GM21723 (cell line): ENCODE data around the gene FAM20A.
"Not testable (repeated sequence)": the region's sequence is repeated elsewhere in the genome, so short reads cannot be mapped to it uniquely, and the experiment has no call there.

Source experiments
- ATAC-seq: cut with Tn5 transposase; IDR thresholded peaks from one replicate; pipeline ENCODE4 v1.9.1; 2021; ENCODE audit warnings: mild to moderate bottlenecking, moderate library complexity; ENCODE audit not compliant: unreplicated experiment

FAM20A gene

GRCh38 chr17:68533887-68534694 is 67.1 kb downstream of the FAM20A start:
- no peak for ATAC-seq

- no peak for ATAC-seq
Observed at GRCh38 chr17:68532826-68533225, 68.3 kb downstream of the FAM20A start.

GRCh38 chr17:68531252-68531651 is 69.9 kb downstream of the FAM20A start:
- no peak for ATAC-seq

- ATAC-seq: no peak
Observed at GRCh38 chr17:68527314-68527713, 73.9 kb downstream of the FAM20A start.

GRCh38 chr17:68526548-68526947 is 74.6 kb downstream of the FAM20A start:
- no peak for ATAC-seq

GRCh38 chr17:68522266-68522665 is 78.9 kb downstream of the FAM20A start:
- no peak for ATAC-seq

GRCh38 chr17:68519911-68520310 is 81.3 kb downstream of the FAM20A start:
- ATAC-seq: no peak

GRCh38 chr17:68519051-68519450 is 82.1 kb downstream of the FAM20A start:
- ATAC-seq: not testable (repeated sequence)

- ATAC-seq: no peak
Observed at GRCh38 chr17:68518063-68518815, 82.9 kb downstream of the FAM20A start.

- ATAC-seq: not testable (repeated sequence)
Observed at GRCh38 chr17:68517605-68518004, 83.6 kb downstream of the FAM20A start.

GRCh38 chr17:68516732-68517131 is 84.4 kb downstream of the FAM20A start:
- ATAC-seq: no peak

- ATAC-seq: no peak
Observed at GRCh38 chr17:68514831-68515635, 86.1 kb downstream of the FAM20A start.

GRCh38 chr17:68513932-68514331 is 87.2 kb downstream of the FAM20A start:
- no peak for ATAC-seq

- ATAC-seq: no peak
Observed at GRCh38 chr17:68512960-68513474, 88.2 kb downstream of the FAM20A start.

GRCh38 chr17:68512247-68512959 is 88.8 kb downstream of the FAM20A start, which contains the start of gene PRKAR1A:
Gene PRKAR1A, plus strand, starts transcription at chr17:68512430. Its CDS starts 2,970 bp downstream, at chr17:68515400.
- peak; percentile 90 for ATAC-seq

GRCh38 chr17:68511671-68512246 is 89.4 kb downstream of the FAM20A start:
- peak; percentile 58 for ATAC-seq

GRCh38 chr17:68511254-68511670 is 89.9 kb downstream of the FAM20A start:
- no peak for ATAC-seq

GRCh38 chr17:68509141-68510057 is 91.8 kb downstream of the FAM20A start:
- ATAC-seq: no peak

- ATAC-seq: no peak
Observed at GRCh38 chr17:68507576-68507975, 93.6 kb downstream of the FAM20A start.
